B cell (primary cell): ENCODE measurements around the gene PTPRN2. TPM values are rescaled to one million over a fixed set of nuclear protein-coding genes. Genes with fewer than 3 reads are reported as not detected.

Experiments used
- ATAC-seq: fragments of 200-7000 bp; cut with Tn5 transposase; one replicate; pipeline ENCODE4 v1.10.0; 2021; ENCODE audit warnings: low read depth, mild to moderate bottlenecking, moderate number of reproducible peaks, moderate library complexity
- CTCF ChIA-PET: fragments of 350-600 bp; sonication (Branson Sonifier 250); formaldehyde crosslinking; loops from one replicate; lab custom pipeline; 2021; ENCODE audit warnings: antibody characterized with exemption, inconsistent platforms; lab: Charles Lee
- POLR2A ChIA-PET: fragments of 350-600 bp; sonication (Branson Sonifier 250); formaldehyde crosslinking; loops from one replicate; lab custom pipeline; 2021; ENCODE audit warnings: antibody characterized with exemption; lab: Charles Lee
- DNase-seq: peaks from one replicate; pipeline ENCODE4 v3.0.0; 2013
- H2AFZ ChIP-seq: 2 replicates; pipeline ENCODE4 v1.6.1; 2012; ENCODE audit warnings: mild to moderate bottlenecking, low read depth, low read length; ENCODE audit not compliant: insufficient read depth, poor library complexity, severe bottlenecking
- H3K27ac ChIP-seq, 2 donors: 1 replicate in 1 of 2; 2 replicates in 1 of 2; pipeline ENCODE4 v1.5.1; 2012 to 2013; ENCODE audit warnings: low read length in 2 of 2, mild to moderate bottlenecking in 2 of 2, moderate library complexity in 1 of 2
- H3K27me3 ChIP-seq, 4 experiments: fragments of 200-600 bp in 1 of 4; sonication (generic) in 1 of 4; replicated peaks in 1 of 4; 1 replicate in 2 of 4; 2 replicates in 2 of 4; pipeline versions ENCODE4 v1.6.1 to v1.7.0; 2013 to 2016; ENCODE audit warnings: low read length in 3 of 4, mild to moderate bottlenecking in 2 of 4, mixed read lengths in 1 of 4, moderate library complexity in 1 of 4; ENCODE audit not compliant: insufficient read depth in 4 of 4, control insufficient read depth in 3 of 4; ENCODE audit errors: control extremely low read depth in 1 of 4
- H3K36me3 ChIP-seq, 2 experiments: replicated peaks in 1 of 2; 1 replicate in 1 of 2; 2 replicates in 1 of 2; pipeline versions ENCODE4 v1.6.1 to v1.7.1; 2013; ENCODE audit warnings: low read length in 1 of 2; ENCODE audit not compliant: insufficient read depth in 2 of 2, control insufficient read depth in 1 of 2; ENCODE audit errors: control extremely low read depth in 1 of 2, extremely low read depth in 1 of 2
- H3K4me1 ChIP-seq, 2 donors: fragments of 200-600 bp in 1 of 2; sonication (generic) in 1 of 2; 1 replicate in 1 of 2; 2 replicates in 1 of 2; pipeline versions ENCODE4 v1.5.1 to v1.6.1; 2013 to 2017; ENCODE audit warnings: low read length in 2 of 2; ENCODE audit not compliant: control insufficient read depth in 2 of 2, insufficient read depth in 2 of 2
- H3K4me2 ChIP-seq: replicated peaks from 2 replicates; pipeline ENCODE3; 2012; ENCODE audit warnings: mild to moderate bottlenecking, low read depth, low read length; ENCODE audit not compliant: poor library complexity, severe bottlenecking
- H3K4me3 ChIP-seq, 5 experiments: fragments of 200-600 bp in 1 of 5; sonication (generic) in 1 of 5; 1 replicate in 3 of 5; 2 replicates in 2 of 5; pipeline versions ENCODE4 v1.5.1 to v1.7.0; 2011 to 2016; ENCODE audit warnings: low read length in 4 of 5, mild to moderate bottlenecking in 4 of 5, low read depth in 2 of 5, control low read depth in 1 of 5, moderate library complexity in 1 of 5; ENCODE audit not compliant: insufficient read depth in 1 of 5; ENCODE audit errors: control extremely low read depth in 1 of 5, extremely low read depth in 1 of 5
- H3K79me2 ChIP-seq: fragments of 200-600 bp; sonication (generic); one replicate; pipeline ENCODE4 v1.6.0; 2016; ENCODE audit warnings: low read length; ENCODE audit not compliant: control insufficient read depth, insufficient read depth
- H3K9ac ChIP-seq: fragments of 200-600 bp; sonication (generic); 2 replicates; pipeline ENCODE4 v1.6.1; 2017; ENCODE audit warnings: mild to moderate bottlenecking, low read length, moderate library complexity
- H3K9me3 ChIP-seq, 3 donors: one replicate each; pipeline versions ENCODE4 v1.6.1 to v1.7.1; 2013; ENCODE audit warnings: low read length in 2 of 3; ENCODE audit not compliant: control insufficient read depth in 2 of 3, insufficient read depth in 1 of 3; ENCODE audit errors: control extremely low read depth in 1 of 3
- H4K20me1 ChIP-seq: 2 replicates; pipeline ENCODE4 v1.6.0; 2012; ENCODE audit warnings: mild to moderate bottlenecking, low read length; ENCODE audit not compliant: insufficient read depth, control insufficient read depth, poor library complexity, severe bottlenecking
- H3K27ac Mint-ChIP-seq: one replicate; pipeline ENCODE4 v1.8.0; 2021; ENCODE audit warnings: mixed read lengths
- H3K27me3 Mint-ChIP-seq: one replicate; pipeline ENCODE4 v1.8.0; 2021; ENCODE audit warnings: mixed read lengths
- H3K4me1 Mint-ChIP-seq: one replicate; pipeline ENCODE4 v1.8.0; 2021; ENCODE audit warnings: mixed read lengths
- H3K4me3 Mint-ChIP-seq: one replicate; pipeline ENCODE4 v1.8.0; 2021; ENCODE audit warnings: mixed read lengths
- H3K9me3 Mint-ChIP-seq: one replicate; pipeline ENCODE4 v1.8.0; 2022; ENCODE audit warnings: mixed read lengths; ENCODE audit not compliant: insufficient read depth
- EZH2 ChIP-seq: IDR thresholded peaks from 2 replicates; pipeline ENCODE4 v1.6.1; 2012; ENCODE audit warnings: borderline replicate concordance, low read depth, mild to moderate bottlenecking, moderate library complexity, low read length; ENCODE audit not compliant: insufficient read depth, poor library complexity, severe bottlenecking
- WGBS: methylation state at CpG from one replicate; pipeline ENCODE4 v1.1.5; 2013; ENCODE audit warnings: missing lambda C conversion rate; ENCODE audit not compliant: insufficient coverage; 5-methylcytosine and 5-hydroxymethylcytosine counted together
- intact Hi-C: fragments of 100-400 bp; cut with micrococcal nuclease; formaldehyde crosslinking; loops from one replicate; pipeline ENCODE4 v1.10.0; 2022
- polyA plus RNA-seq: library from polyadenylated mRNA; depleted of rRNA; stranded (reverse); fragments of >200 nt; gene quantifications from 2 replicates; pipeline ENCODE4 v1.2.3, GENCODE V29; 2012
- total RNA-seq, 2 donors: library from RNA; stranded (reverse); fragments of 120-200 nt in 1 of 2; gene quantifications; 1 replicate in 1 of 2; 2 replicates in 1 of 2; pipeline versions ENCODE4 v1.2.3 to v1.2.4, GENCODE V29; 2013 to 2022
- TF ChIP-seq, protein P1 (sequence below): fragments of 200-600 bp; IDR thresholded peaks from one replicate; pipeline ENCODE4 v1.8.0; 2022; ENCODE audit warnings: antibody characterized with exemption, mild to moderate bottlenecking

PTPRN2 gene
- total and polyA plus RNA-seq, 2 donors (not counting 1 experiment from before 2014, with no cell fraction given) = 2.0 to 5.0 TPM

DNA sequence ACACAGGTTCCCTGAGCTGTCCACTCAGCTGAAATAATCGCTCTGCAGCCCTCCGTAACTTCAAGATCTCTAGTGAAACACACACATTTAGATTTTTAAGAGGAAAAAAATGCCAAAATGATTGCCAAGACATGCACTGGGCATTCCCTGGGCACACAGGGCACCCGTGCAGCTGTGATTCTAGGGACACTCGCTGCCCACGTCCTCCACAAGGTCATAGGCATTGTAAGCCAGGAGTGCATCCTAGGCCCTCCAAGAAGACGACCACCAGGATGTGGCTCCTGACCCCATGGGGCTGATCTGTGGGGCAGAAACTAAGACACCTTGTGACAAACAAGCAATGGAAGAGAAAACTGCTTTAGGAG is 563.3 kb downstream of the PTPRN2 start:
- Mint-ChIP-seq H3K27ac (no peak overlapping the region), H3K4me1 (no peaks in the 10 kb centered on the region), H3K27me3 (no peaks in the 10 kb centered on the region), H3K9me3 (no peaks in the 10 kb centered on the region), H3K4me3 (no peak overlapping the region)
- Histone ChIP-seq H3K4me2 (no peak overlapping the region), H3K9ac (no peak overlapping the region), H3K79me2 (no peaks in the 10 kb centered on the region), H3K4me3 (no peak overlapping the region), H3K9me3 (peaks cover 0 to 26% (median 0%) of the 10 kb centered on the region in 3 donors), H3K36me3 (no peaks in the 10 kb centered on the region), H2AFZ (no peak overlapping the region), H4K20me1 (no peaks in the 10 kb centered on the region), H3K27me3 (no peaks in the 10 kb centered on the region), H3K27ac (no peak overlapping the region), H3K4me1 (no peaks in the 10 kb centered on the region)
- WGBS = 82% methylated on average over 5 of the region's 6 CpGs
- no peak for ATAC-seq
- intact Hi-C loops = no loop called here
- ChIA-PET CTCF (no interaction called here), POLR2A (no interaction called here)
- DNase-seq = no peak
- TF ChIP-seq EZH2 = no peak
- TF ChIP-seq, protein P1, sequence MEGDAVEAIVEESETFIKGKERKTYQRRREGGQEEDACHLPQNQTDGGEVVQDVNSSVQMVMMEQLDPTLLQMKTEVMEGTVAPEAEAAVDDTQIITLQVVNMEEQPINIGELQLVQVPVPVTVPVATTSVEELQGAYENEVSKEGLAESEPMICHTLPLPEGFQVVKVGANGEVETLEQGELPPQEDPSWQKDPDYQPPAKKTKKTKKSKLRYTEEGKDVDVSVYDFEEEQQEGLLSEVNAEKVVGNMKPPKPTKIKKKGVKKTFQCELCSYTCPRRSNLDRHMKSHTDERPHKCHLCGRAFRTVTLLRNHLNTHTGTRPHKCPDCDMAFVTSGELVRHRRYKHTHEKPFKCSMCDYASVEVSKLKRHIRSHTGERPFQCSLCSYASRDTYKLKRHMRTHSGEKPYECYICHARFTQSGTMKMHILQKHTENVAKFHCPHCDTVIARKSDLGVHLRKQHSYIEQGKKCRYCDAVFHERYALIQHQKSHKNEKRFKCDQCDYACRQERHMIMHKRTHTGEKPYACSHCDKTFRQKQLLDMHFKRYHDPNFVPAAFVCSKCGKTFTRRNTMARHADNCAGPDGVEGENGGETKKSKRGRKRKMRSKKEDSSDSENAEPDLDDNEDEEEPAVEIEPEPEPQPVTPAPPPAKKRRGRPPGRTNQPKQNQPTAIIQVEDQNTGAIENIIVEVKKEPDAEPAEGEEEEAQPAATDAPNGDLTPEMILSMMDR = no peak

GRCh38 chr7:158023681-158024350 is 563.8 kb downstream of the PTPRN2 start:
- intact Hi-C loops = no loop called here
- POLR2A ChIA-PET = no interaction called here
- no peak overlapping the region for H3K9ac ChIP-seq

More at GRCh38 chr7:158023681-158024350, 563.8 kb downstream of the PTPRN2 start:
- no peak overlapping the region for H3K27ac ChIP-seq
- no peaks in the 10 kb centered on the region for H3K27me3 ChIP-seq
- TF ChIP-seq, protein P1 = no peak
- TF ChIP-seq EZH2 = no peak
- DNase-seq (no peak), ATAC-seq (no peak)
- no peak overlapping the region for H3K4me2 ChIP-seq
- no peaks in the 10 kb centered on the region for H3K79me2 ChIP-seq
- CTCF ChIA-PET = no interaction called here
- WGBS = 81% methylated on average over 4 of the region's 7 CpGs
- peaks cover 0 to 26% (median 0%) of the 10 kb centered on the region in 3 donors for H3K9me3 ChIP-seq
- Mint-ChIP-seq H3K4me1 (no peaks in the 10 kb centered on the region), H3K4me3 (no peak overlapping the region), H3K9me3 (no peaks in the 10 kb centered on the region), H3K27ac (no peak overlapping the region), H3K27me3 (no peaks in the 10 kb centered on the region)
- no peaks in the 10 kb centered on the region for H3K36me3 ChIP-seq
- H3K4me3 ChIP-seq = no peak overlapping the region
- H4K20me1 ChIP-seq = no peaks in the 10 kb centered on the region
- no peaks in the 10 kb centered on the region for H3K4me1 ChIP-seq
- no peak overlapping the region for H2AFZ ChIP-seq
